ENCODE results near the gene TWIST2. TPM values are rescaled to one million over a fixed set of nuclear protein-coding genes. Genes with fewer than 3 reads are reported as not detected.

Gene TWIST2
- total RNA-seq, 1 experiment from 2014 or later = 0.22 TPM

DNA sequence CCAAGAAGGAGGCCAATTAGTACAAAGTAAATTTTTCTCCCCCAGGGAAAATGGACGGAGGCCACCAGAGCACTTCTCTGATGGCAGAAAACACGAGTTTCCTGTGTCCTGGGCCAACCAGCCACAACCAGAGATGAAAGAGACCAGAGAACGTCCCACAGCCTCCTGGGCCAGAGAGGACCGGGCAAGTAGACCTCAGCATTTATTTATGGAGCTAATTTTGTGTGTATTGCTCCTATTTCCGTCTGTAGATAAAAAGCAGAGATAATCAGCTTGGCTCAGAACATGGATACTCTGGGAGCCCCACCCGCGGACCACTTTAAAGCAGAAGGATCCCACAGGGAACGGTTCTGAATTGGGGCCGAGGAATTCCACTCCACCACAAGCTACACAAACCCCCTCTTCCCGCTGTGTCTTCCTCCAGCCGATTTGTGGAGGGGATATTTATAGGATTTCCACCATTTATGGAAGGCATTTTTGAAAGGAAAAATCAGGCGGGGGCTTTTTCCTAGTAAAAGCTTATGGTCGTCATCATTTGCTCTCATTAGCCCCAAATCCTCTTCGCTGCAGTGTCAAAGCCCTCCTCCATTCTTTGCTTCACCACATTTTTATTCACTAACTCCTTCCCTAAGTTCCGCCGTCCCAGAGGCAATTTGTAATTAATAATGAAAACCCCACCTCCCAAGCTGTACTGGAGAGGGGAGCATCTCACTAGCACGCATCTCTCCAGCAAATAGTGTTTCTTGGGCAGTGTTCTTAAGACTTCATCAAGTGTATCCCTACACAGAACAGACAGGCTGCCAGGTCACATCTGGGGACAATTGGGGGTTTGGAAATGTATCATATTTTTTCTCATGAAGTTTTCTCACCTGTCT, 43.7 kb upstream of the TWIST2 start:
- no peak overlapping the region for H3K9ac ChIP-seq (ENCODE audit: extremely low read depth, insufficient read length, low read length)
- no peak overlapping the region for H2BK20ac ChIP-seq (ENCODE audit: low read depth, low read length, poor library complexity, severe bottlenecking)
- no peak overlapping the region for H4K5ac ChIP-seq (ENCODE audit: insufficient read length, low read depth, low read length)
- no peak overlapping the region for H3K56ac ChIP-seq (ENCODE audit: insufficient read length, low read depth, low read length)
- H3K4me1 ChIP-seq (ENCODE audit: insufficient read depth, low read length) = no peaks in the 10 kb centered on the region
- H4K20me1 ChIP-seq (ENCODE audit: control insufficient read depth, insufficient read depth, insufficient read length) = no peaks in the 10 kb centered on the region
- peaks cover 21 to 26% of the 10 kb centered on the region in 2 experiments for H3K9me3 Mint-ChIP-seq
- peaks cover 54% of the 10 kb centered on the region for H3K27me3 Mint-ChIP-seq (ENCODE audit: low read depth)
- H3K27ac Mint-ChIP-seq = no peak overlapping the region
- TF ChIP-seq, protein P1, sequence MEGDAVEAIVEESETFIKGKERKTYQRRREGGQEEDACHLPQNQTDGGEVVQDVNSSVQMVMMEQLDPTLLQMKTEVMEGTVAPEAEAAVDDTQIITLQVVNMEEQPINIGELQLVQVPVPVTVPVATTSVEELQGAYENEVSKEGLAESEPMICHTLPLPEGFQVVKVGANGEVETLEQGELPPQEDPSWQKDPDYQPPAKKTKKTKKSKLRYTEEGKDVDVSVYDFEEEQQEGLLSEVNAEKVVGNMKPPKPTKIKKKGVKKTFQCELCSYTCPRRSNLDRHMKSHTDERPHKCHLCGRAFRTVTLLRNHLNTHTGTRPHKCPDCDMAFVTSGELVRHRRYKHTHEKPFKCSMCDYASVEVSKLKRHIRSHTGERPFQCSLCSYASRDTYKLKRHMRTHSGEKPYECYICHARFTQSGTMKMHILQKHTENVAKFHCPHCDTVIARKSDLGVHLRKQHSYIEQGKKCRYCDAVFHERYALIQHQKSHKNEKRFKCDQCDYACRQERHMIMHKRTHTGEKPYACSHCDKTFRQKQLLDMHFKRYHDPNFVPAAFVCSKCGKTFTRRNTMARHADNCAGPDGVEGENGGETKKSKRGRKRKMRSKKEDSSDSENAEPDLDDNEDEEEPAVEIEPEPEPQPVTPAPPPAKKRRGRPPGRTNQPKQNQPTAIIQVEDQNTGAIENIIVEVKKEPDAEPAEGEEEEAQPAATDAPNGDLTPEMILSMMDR (conservative IDR thresholded peaks at IDR 0.05) = no peak
- H3K4ac ChIP-seq (ENCODE audit: low read depth, low read length) = no peak overlapping the region
- no CpG with 5 or more reads among the region's 17 CpGs for WGBS (ENCODE audit: extremely low coverage, insufficient read length, low lambda C conversion rate)
- H2BK15ac ChIP-seq (ENCODE audit: low read depth, low read length) = no peak overlapping the region
- H2AK5ac ChIP-seq (ENCODE audit: insufficient read length, low read length) = no peak overlapping the region
- H3K18ac ChIP-seq (ENCODE audit: insufficient read length, low read depth, low read length) = no peak overlapping the region
- H3K4me1 Mint-ChIP-seq = no peaks in the 10 kb centered on the region
- H3K36me3 Mint-ChIP-seq (ENCODE audit: insufficient read depth in 1 of 3, low read depth in 3 of 3) = peaks cover 0 to 13% (median 3%) of the 10 kb centered on the region in 3 experiments; a peak in 3 of 7 replicates
- H3K23me2 ChIP-seq (ENCODE audit: insufficient read length, low read depth, low read length, poor library complexity, severe bottlenecking) = no peaks in the 10 kb centered on the region
- no peaks in the 10 kb centered on the region for H3K9me3 ChIP-seq (ENCODE audit: control insufficient read depth, low read depth, low read length)
- H3K4me2 ChIP-seq (ENCODE audit: insufficient read depth, insufficient read length, low read length) = no peak overlapping the region
- no peak overlapping the region for H2BK5ac ChIP-seq (ENCODE audit: insufficient read length, low read length)
- H3K79me2 ChIP-seq (ENCODE audit: insufficient read depth, low read length) = no peaks in the 10 kb centered on the region
- no peak overlapping the region for H4K8ac ChIP-seq (replicated peaks; ENCODE audit: insufficient read length, low read depth, low read length)
- H2BK12ac ChIP-seq (ENCODE audit: insufficient read length, low read depth, low read length) = no peak overlapping the region
- H3K27me3 ChIP-seq (ENCODE audit: insufficient read depth, low read length) = no peaks in the 10 kb centered on the region
- H3T11ph ChIP-seq (ENCODE audit: low read length) = no peak overlapping the region
- no peaks in the 10 kb centered on the region for H3K79me1 ChIP-seq (ENCODE audit: insufficient read depth, low read depth, low read length, poor library complexity, severe bottlenecking)
- no peak overlapping the region for H3K27ac ChIP-seq (ENCODE audit: insufficient read length, low read depth, low read length)
- H4K91ac ChIP-seq (ENCODE audit: insufficient read length, low read depth, low read length) = no peak overlapping the region
- DNase-seq = peak; percentile 4
- H3K14ac ChIP-seq (ENCODE audit: insufficient read depth, low read length) = no peak overlapping the region
- no peak overlapping the region for H3K4me3 Mint-ChIP-seq
- H2BK120ac ChIP-seq (ENCODE audit: low read depth, low read length, poor library complexity, severe bottlenecking) = no peak overlapping the region
- H3K23ac ChIP-seq (ENCODE audit: insufficient read length, low read depth, low read length) = no peak overlapping the region
- H2AFZ ChIP-seq (ENCODE audit: low read length) = no peak overlapping the region

All from H9 (cell line).